Measurements from ENCODE around the gene CCNYL1.

CCNYL1 gene

GRCh38 chr2:207770602-207771404, 59.4 kb downstream of the CCNYL1 start:
- peak overlapping the region; percentile 75 to 98 (median 81); a peak in 19 of 20 replicates for H3K4me3 ChIP-seq
- peak in 5 of 11 experiments; percentile 27 to 85 (median 61); a peak in 11 of 22 replicates for TF ChIP-seq Cebpa-rat (IDR thresholded peaks at IDR 0.05)
- peaks cover 0 to 18% (median 13%) of the 10 kb centered on the region in 11 experiments; a peak in 16 of 22 replicates for H3K27me3 ChIP-seq
- peak overlapping the region; percentile 80 to 100 (median 97) for H3K4me2 ChIP-seq
- peak overlapping the region in 9 of 11 experiments; percentile 70 to 92 (median 79); a peak in 16 of 22 replicates for H3K9ac ChIP-seq
- peaks cover 0 to 30% (median 6%) of the 10 kb centered on the region in 11 experiments; a peak in 13 of 22 replicates for H4K20me1 ChIP-seq
- H3K9me3 ChIP-seq (replicated peaks in 1 of 11): peaks cover 0 to 6% (median 0%) of the 10 kb centered on the region in 11 experiments; a peak in 1 of 22 replicates
- H3K36me3 ChIP-seq: peaks cover 0 to 25% (median 10%) of the 10 kb centered on the region in 11 experiments; a peak in 14 of 22 replicates
- peaks cover 15 to 52% (median 19%) of the 10 kb centered on the region in 10 experiments for H3K4me1 ChIP-seq
- H3K27ac ChIP-seq: peak overlapping the region in 3 of 11 experiments; percentile 49 to 83 (median 64); a peak in 6 of 22 replicates

- peaks cover 0 to 6% (median 0%) of the 10 kb centered on the region in 11 experiments; a peak in 1 of 22 replicates for H3K9me3 ChIP-seq (replicated peaks in 1 of 11)
These were observed 60.0 kb downstream of the CCNYL1 start for GRCh38 chr2:207771421-207771820.

GRCh38 chr2:207772081-207772843, 60.8 kb downstream of the CCNYL1 start:
- peaks cover 0 to 12% (median 5%) of the 10 kb centered on the region in 11 experiments; a peak in 12 of 22 replicates for H3K36me3 ChIP-seq
- peak overlapping the region in 2 of 11 experiments; percentile 7 to 80; a peak in 1 of 22 replicates for H3K4me2 ChIP-seq
- H3K27me3 ChIP-seq: peaks cover 0 to 18% (median 13%) of the 10 kb centered on the region in 11 experiments; a peak in 16 of 22 replicates
- H3K4me1 ChIP-seq: peaks cover 15 to 39% (median 19%) of the 10 kb centered on the region in 10 experiments
- TF ChIP-seq Cebpa-rat (IDR thresholded peaks at IDR 0.05): no peak
- H4K20me1 ChIP-seq: peaks cover 0 to 16% (median 6%) of the 10 kb centered on the region in 11 experiments; a peak in 13 of 22 replicates
- no peak overlapping the region for H3K9ac ChIP-seq
- H3K27ac ChIP-seq: peak overlapping the region in 1 of 11 experiments; percentile 21; a peak in 2 of 22 replicates
- H3K9me3 ChIP-seq (replicated peaks in 1 of 11): peaks cover 0 to 6% (median 0%) of the 10 kb centered on the region in 11 experiments; a peak in 1 of 22 replicates
- H3K4me3 ChIP-seq: no peak overlapping the region

More at GRCh38 chr2:207771421-207771820, 60.0 kb downstream of the CCNYL1 start:
- no peak overlapping the region for H3K4me3 ChIP-seq
- TF ChIP-seq Cebpa-rat (IDR thresholded peaks at IDR 0.05): no peak; a peak in 1 of 22 replicates
- peaks cover 0 to 20% (median 10%) of the 10 kb centered on the region in 11 experiments; a peak in 14 of 22 replicates for H3K36me3 ChIP-seq
- peak overlapping the region in 3 of 11 experiments; percentile 80 to 96 (median 88); a peak in 5 of 22 replicates for H3K4me2 ChIP-seq
- H3K27me3 ChIP-seq: peaks cover 0 to 18% (median 13%) of the 10 kb centered on the region in 11 experiments; a peak in 16 of 22 replicates
- no peak overlapping the region for H3K27ac ChIP-seq
- no peak overlapping the region for H3K9ac ChIP-seq
- peaks cover 15 to 47% (median 19%) of the 10 kb centered on the region in 10 experiments for H3K4me1 ChIP-seq
- H4K20me1 ChIP-seq: peaks cover 0 to 24% (median 6%) of the 10 kb centered on the region in 11 experiments; a peak in 13 of 22 replicates

- Histone ChIP-seq H3K4me1 (peaks cover 13 to 33% (median 16%) of the 10 kb centered on the region in 10 experiments), H3K9ac (no peak overlapping the region), H3K27ac (no peak overlapping the region; a peak in 1 of 22 replicates), H3K4me2 (no peak overlapping the region; a peak in 1 of 22 replicates), H3K9me3 (replicated peaks in 1 of 11) (0 out of 22 replicates have a peak, but pooled peaks cover 0 to 1% (median 0%) of the 10 kb centered on the region in 11 experiments), H3K27me3 (peaks cover 0 to 14% (median 11%) of the 10 kb centered on the region in 11 experiments; a peak in 16 of 22 replicates), H3K36me3 (peaks cover 0 to 6% (median 0%) of the 10 kb centered on the region in 11 experiments; a peak in 7 of 22 replicates), H4K20me1 (peaks cover 0 to 10% (median 6%) of the 10 kb centered on the region in 11 experiments; a peak in 13 of 22 replicates), H3K4me3 (no peak overlapping the region)
- TF ChIP-seq Cebpa-rat (IDR thresholded peaks at IDR 0.05): no peak
These were observed 61.4 kb downstream of the CCNYL1 start for GRCh38 chr2:207772844-207773205.

DNA sequence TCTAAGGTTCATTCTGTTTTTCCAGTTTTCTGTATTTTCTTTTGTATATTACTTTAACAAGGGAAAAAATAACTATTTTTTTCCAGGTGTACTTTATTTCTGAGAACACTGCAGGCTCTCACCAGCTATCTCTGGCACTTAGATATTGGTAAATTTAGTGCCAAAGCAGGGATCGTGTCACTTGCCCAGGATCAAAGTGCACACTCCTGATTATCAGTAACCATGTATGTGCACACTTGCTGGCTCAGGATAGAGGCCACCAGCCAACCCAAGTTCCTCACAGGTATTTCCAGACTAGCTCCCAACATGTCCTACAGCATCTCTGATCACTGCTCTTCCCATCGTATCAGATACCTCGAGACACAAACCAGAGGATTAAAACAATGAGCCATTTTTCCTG, 64.0 kb downstream of the CCNYL1 start:
- Histone ChIP-seq H4K20me1 (no peaks in the 10 kb centered on the region), H3K4me3 (no peak overlapping the region), H3K36me3 (no peaks in the 10 kb centered on the region), H3K4me2 (no peak overlapping the region), H3K4me1 (peaks cover 0 to 26% (median 4%) of the 10 kb centered on the region in 10 experiments; a peak in 9 of 20 replicates), H3K9ac (no peak overlapping the region), H3K9me3 (replicated peaks in 1 of 11) (no peaks in the 10 kb centered on the region), H3K27me3 (no peaks in the 10 kb centered on the region), H3K27ac (no peak overlapping the region)
- no peak for TF ChIP-seq Cebpa-rat (IDR thresholded peaks at IDR 0.05)

DNA sequence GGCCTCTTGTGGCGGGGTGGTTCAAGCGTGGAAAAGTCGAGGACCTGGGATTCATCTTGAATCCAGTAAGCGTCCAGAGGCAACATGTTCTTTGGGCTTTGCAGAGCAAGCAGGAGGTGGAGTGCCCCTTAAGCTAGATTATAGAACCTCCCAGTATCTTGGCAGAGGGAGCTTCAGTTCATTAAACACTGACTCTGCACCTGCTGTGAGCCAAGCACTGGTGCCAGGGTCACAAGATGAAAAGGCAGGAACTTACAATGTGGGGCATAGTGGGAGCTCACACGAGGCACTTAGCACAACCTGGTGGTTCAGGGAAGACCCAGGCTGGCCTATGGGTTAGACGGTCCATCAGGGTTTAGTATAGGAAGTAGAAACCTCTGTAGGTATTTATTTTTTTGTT, 65.7 kb downstream of the CCNYL1 start:
- Histone ChIP-seq H3K4me2 (no peak overlapping the region), H3K4me1 (peaks cover 0 to 17% (median 0%) of the 10 kb centered on the region in 10 experiments; a peak in 3 of 20 replicates), H3K36me3 (no peaks in the 10 kb centered on the region), H3K4me3 (no peak overlapping the region), H3K9me3 (replicated peaks in 1 of 11) (no peaks in the 10 kb centered on the region), H3K9ac (no peak overlapping the region), H3K27me3 (no peaks in the 10 kb centered on the region), H3K27ac (no peak overlapping the region), H4K20me1 (no peaks in the 10 kb centered on the region)
- TF ChIP-seq Cebpa-rat (IDR thresholded peaks at IDR 0.05): no peak

GRCh38 chr2:207778298-207778882, 67.0 kb downstream of the CCNYL1 start:
- Histone ChIP-seq H3K9me3 (replicated peaks in 1 of 11) (no peaks in the 10 kb centered on the region), H3K4me3 (no peak overlapping the region), H3K27ac (no peak overlapping the region), H3K27me3 (no peaks in the 10 kb centered on the region), H3K4me2 (no peak overlapping the region), H4K20me1 (no peaks in the 10 kb centered on the region), H3K9ac (no peak overlapping the region), H3K36me3 (no peaks in the 10 kb centered on the region), H3K4me1 (peaks cover 0 to 21% (median 0%) of the 10 kb centered on the region in 10 experiments; a peak in 5 of 20 replicates)
- TF ChIP-seq Cebpa-rat (IDR thresholded peaks at IDR 0.05): no peak

- no peak overlapping the region for H3K27ac ChIP-seq
- H4K20me1 ChIP-seq: no peaks in the 10 kb centered on the region
- H3K4me3 ChIP-seq: no peak overlapping the region
- H3K4me1 ChIP-seq: peaks cover 0 to 32% (median 0%) of the 10 kb centered on the region in 10 experiments; a peak in 6 of 20 replicates
- no peak overlapping the region for H3K9ac ChIP-seq
- H3K4me2 ChIP-seq: no peak overlapping the region
- no peaks in the 10 kb centered on the region for H3K36me3 ChIP-seq
- H3K27me3 ChIP-seq: no peaks in the 10 kb centered on the region
- TF ChIP-seq Cebpa-rat (IDR thresholded peaks at IDR 0.05): no peak
- H3K9me3 ChIP-seq (replicated peaks in 1 of 11): no peaks in the 10 kb centered on the region
These were observed 68.1 kb downstream of the CCNYL1 start for GRCh38 chr2:207779523-207779922.
